ENCODE data around the gene PTH1R. TPM values are rescaled to one million over a fixed set of nuclear protein-coding genes. Genes with fewer than 3 reads are reported as not detected.

PTH1R gene
- total RNA-seq, 1 donor from 2014 or later = not detected

DNA sequence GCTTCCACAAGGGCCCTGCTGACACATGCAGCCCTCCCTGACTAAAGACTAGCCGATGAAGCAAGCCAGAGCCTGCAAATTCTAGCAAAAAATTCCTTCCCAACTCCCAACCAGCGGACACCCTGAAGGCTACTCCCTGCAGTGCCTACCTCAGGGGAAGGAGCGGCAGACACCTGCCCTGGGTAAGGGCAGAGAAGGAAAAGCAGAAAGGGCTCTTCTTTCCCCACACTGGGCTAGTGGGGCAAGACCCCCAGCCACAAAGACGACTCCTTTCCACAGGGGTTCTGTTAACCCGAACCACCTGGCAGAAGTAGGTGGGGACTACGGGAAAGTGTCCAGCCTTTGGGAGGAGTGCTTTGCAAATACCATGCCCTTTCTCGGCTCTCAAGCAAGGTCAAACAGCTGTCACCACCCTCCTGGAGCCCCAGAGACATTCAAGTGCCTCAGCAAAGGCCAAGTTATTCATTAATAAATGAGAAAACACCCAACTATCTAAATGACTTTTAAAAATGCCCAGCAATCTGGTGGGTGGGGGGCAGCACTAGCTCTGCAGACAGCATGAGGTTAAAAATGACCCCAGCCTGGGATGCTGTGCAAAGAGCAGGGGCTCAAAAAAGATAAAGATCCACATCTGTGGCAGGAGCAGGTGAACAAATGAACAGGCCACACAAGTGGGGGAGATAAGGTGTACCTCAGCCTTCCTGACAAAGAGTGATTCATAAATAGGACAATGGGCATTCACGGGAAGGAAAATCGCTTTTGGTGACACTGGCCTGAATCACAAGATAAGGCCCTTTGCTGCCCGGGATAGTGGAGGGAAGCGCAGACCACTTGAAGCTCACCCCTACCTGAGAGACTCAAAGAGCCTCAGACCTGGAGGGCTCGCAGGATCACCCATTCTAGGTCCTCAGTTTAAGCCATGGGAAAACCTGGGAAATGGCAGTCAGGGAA, 66.0 kb downstream of the PTH1R start:
- no peak for DNase-seq (ENCODE audit: low spot score)
- Mint-ChIP-seq H3K4me1 (ENCODE audit: low read depth) (peaks cover 78% of the 10 kb centered on the region), H3K36me3 (ENCODE audit: low read depth) (peaks cover 36% of the 10 kb centered on the region), H3K9me3 (no peaks in the 10 kb centered on the region), H3K27me3 (ENCODE audit: insufficient read depth) (no peaks in the 10 kb centered on the region), H3K27ac (peak overlapping the region; percentile 38), H3K4me3 (no peak overlapping the region)
- intact Hi-C loops (cut with micrococcal nuclease) = no loop called here

DNA sequence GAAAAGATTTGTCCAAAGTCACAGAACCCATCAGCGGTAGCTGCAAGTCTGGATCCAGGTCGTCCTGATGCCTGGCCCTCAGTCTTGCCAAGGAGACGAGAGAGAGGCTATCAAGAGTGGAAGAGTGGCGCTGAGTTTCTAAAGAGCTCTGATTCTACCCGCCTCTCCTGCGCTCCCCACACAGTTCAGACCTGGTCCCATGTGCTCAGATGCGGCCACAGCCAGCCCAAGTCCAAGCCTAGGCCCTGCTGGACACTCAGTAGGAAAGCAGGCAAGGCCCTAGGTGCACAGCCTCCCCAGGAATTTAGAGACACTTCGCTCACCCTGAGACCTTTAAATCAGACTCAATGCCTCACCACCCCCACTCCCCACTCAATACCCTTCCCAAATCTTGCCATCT, 66.7 kb downstream of the PTH1R start:
- Mint-ChIP-seq H3K4me1 (ENCODE audit: low read depth) (peaks cover 79% of the 10 kb centered on the region), H3K27ac (peak overlapping the region; percentile 81), H3K9me3 (no peaks in the 10 kb centered on the region), H3K36me3 (ENCODE audit: low read depth) (peaks cover 31% of the 10 kb centered on the region), H3K4me3 (no peak overlapping the region), H3K27me3 (ENCODE audit: insufficient read depth) (no peaks in the 10 kb centered on the region)
- intact Hi-C loops (cut with micrococcal nuclease) = no loop called here
- no peak for DNase-seq (ENCODE audit: low spot score)

DNA sequence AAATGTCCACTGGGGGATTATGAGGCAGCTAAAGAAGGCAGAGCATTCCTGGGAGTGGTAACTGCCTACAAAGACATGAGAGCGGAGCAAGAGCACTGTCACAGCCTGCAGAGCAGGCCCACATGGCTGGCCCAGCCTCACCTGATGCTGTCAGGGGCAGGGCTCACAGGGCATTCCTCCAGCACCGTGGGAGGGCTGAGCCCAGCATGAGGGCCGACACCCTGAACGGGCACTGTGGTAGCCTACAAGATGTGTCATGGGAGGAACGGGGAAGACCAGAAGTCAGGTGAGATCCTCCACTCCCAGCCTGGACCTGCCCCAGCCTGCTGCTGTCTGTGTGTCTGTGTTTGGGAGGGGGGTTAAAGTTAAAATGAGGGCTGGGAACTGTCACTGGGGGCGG, 68.9 kb downstream of the PTH1R start:
- Mint-ChIP-seq H3K9me3 (no peaks in the 10 kb centered on the region), H3K4me1 (ENCODE audit: low read depth) (peaks cover 81% of the 10 kb centered on the region), H3K36me3 (ENCODE audit: low read depth) (peaks cover 17% of the 10 kb centered on the region), H3K27ac (peak overlapping the region; percentile 61), H3K4me3 (peak overlapping the region; percentile 17), H3K27me3 (ENCODE audit: insufficient read depth) (no peaks in the 10 kb centered on the region)
- intact Hi-C loops (cut with micrococcal nuclease) = no loop called here
- no peak for DNase-seq (ENCODE audit: low spot score)

DNA sequence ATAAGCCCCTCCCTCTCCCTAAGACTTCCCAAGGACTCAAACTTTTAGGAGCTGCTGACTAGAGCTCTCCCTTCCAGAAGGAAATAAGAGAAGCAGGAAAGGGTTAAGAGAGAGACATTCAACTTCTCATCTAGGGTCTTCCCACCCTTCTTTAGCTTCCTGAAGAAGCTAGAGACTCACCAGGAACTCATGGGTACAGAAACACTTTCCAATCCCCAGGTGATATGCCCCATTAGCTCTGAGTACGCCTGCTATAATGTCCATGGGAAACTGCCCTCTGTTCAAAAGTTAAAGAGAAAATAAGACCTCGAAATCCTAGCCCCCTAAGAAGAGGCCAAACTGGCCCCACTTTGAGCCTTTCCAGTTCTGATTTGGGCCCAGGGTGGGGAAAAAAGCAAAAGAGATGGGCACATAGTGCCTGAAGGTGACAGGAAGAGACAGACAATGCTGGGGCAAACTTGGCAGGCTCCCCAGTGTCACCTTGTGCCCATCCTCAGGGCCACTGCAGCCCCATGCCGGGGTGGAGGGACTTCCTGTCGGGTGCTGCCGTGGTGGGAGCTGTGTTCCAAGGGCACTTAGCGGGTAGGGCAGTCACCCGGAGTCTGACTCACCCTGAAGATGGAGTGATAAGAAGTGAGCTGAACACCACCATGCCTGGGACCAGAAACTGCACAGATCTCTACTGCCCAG, 69.5 kb downstream of the PTH1R start:
- Mint-ChIP-seq H3K9me3 (no peaks in the 10 kb centered on the region), H3K36me3 (ENCODE audit: low read depth) (peaks cover 17% of the 10 kb centered on the region), H3K4me1 (ENCODE audit: low read depth) (peaks cover 84% of the 10 kb centered on the region), H3K27me3 (ENCODE audit: insufficient read depth) (no peaks in the 10 kb centered on the region), H3K4me3 (peak overlapping the region; percentile 53), H3K27ac (peak overlapping the region; percentile 79)
- intact Hi-C loops (cut with micrococcal nuclease) = no loop called here
- peak; percentile 49 for DNase-seq (ENCODE audit: low spot score)

DNA sequence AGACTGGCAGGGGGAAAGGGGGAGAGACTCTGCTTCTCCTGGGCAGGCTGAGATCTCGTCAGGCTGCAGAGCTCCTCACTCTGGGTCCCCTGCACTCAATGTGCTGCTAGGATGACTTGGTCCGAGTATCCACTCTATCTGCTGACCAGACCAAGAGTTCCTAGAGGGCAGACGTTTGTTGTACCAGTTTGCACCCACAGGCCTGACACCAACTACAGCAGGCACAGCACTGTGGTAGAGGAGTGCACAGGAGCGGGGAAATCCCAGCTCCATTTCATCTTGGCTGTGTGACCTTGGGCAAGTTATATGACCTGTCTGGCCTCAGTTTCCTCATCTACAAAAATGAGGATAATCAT, 70.0 kb downstream of the PTH1R start:
- intact Hi-C loops (cut with micrococcal nuclease) = no loop called here
- no peak for DNase-seq (ENCODE audit: low spot score)
- peaks cover 84% of the 10 kb centered on the region for H3K4me1 Mint-ChIP-seq (ENCODE audit: low read depth)
- H3K27me3 Mint-ChIP-seq (ENCODE audit: insufficient read depth) = no peaks in the 10 kb centered on the region
- peaks cover 17% of the 10 kb centered on the region for H3K36me3 Mint-ChIP-seq (ENCODE audit: low read depth)
- H3K27ac Mint-ChIP-seq = peak overlapping the region; percentile 79
- no peaks in the 10 kb centered on the region for H3K9me3 Mint-ChIP-seq
- peak overlapping the region; percentile 53 for H3K4me3 Mint-ChIP-seq

DNA sequence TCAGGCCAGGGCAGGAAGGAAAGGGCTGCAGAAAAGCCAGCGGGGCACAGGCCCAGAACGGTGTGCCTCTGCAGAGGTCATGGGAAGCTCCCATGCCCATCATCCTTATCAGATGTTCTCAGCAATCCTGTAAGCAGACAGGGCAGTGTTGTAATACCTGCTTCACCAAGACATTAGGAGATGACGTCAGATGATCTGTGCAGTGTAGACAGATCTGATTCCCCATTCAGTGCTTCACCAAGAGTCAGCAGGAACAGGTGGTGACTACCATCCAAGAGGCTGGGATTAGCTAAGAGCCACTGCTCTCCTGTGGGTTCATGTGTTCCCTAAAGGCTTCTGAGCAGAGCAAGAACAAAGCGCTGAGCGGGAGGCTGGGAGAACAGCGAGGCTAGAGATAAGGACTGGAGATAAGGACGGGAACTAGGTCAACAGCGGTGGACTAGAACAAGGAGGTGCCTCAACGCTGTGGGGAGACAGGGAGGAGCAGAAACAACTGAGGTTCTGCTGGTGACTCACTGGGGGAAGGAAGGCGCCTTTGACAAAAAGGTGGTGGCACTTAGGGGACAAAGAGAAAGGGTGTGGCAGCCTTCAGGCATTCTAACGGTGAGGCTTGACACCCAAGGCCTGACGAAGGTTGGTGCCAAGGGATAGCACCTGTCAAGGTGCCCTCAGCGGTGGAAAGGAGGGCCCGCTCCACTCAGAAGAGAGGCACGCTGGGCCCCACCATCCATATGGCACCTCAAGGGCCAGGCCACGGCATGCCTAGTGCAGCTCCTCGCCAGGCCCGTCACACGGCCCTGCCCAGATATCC, 70.7 kb downstream of the PTH1R start:
- intact Hi-C loops (cut with micrococcal nuclease) = loop anchor here (1.0 to 2.0 kb wide), 5 partner anchors 11 to 39 kb away; partner anchors contain the start of gene CCDC12
- Mint-ChIP-seq H3K9me3 (no peaks in the 10 kb centered on the region), H3K4me3 (peak overlapping the region; percentile 53), H3K27ac (peak overlapping the region; percentile 79), H3K4me1 (ENCODE audit: low read depth) (peaks cover 85% of the 10 kb centered on the region), H3K27me3 (ENCODE audit: insufficient read depth) (no peaks in the 10 kb centered on the region), H3K36me3 (ENCODE audit: low read depth) (peaks cover 17% of the 10 kb centered on the region)
- peak; percentile 57 for DNase-seq (ENCODE audit: low spot score)

DNA sequence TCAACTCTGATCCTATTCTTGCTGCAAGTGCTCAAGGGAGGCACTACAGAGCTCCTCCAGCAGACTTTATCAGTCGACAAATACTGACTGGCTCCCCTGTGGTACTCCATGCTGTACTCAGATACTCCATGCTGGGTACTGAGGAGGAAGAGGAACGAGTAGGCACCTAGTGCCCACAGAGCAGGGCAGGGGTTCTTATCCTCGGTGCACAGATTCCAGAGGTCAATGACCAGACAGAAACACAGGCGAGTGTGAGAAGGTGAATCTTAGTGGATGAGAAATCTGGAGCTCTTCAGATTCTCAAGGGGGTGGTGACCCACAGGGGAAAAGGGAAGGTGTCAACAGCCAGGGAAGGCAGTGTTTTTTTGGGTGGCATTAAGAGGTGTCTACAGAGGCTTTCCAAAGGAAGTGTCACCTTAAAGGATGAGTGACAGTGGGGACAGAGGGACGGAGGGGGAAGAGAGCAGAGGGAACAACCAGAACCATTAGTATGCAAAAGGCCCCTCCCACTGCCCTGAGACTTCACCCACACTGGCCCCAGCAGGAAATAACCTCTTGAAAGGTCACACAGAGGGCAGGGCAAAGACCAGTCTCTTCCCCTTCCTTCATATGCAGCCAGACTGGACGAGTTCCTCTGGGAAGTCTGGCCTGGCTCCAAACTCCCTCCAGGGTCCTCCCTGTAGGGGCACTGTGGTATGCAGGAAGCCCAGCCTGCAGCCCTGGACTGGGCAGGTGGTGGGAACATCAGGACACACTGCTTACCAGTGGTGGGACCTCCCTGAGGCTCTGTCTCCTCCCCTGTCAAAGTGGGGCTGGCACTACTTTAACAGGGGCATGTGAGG, 71.5 kb downstream of the PTH1R start:
- Mint-ChIP-seq H3K9me3 (no peaks in the 10 kb centered on the region), H3K27ac (peak overlapping the region; percentile 79), H3K36me3 (ENCODE audit: low read depth) (peaks cover 19% of the 10 kb centered on the region), H3K27me3 (ENCODE audit: insufficient read depth) (no peaks in the 10 kb centered on the region), H3K4me3 (peak overlapping the region; percentile 40), H3K4me1 (ENCODE audit: low read depth) (peaks cover 93% of the 10 kb centered on the region)
- no peak for DNase-seq (ENCODE audit: low spot score)
- intact Hi-C loops (cut with micrococcal nuclease) = loop anchor here (1.0 to 2.0 kb wide), 5 partner anchors 10 to 38 kb away; partner anchors contain the start of gene CCDC12

DNA sequence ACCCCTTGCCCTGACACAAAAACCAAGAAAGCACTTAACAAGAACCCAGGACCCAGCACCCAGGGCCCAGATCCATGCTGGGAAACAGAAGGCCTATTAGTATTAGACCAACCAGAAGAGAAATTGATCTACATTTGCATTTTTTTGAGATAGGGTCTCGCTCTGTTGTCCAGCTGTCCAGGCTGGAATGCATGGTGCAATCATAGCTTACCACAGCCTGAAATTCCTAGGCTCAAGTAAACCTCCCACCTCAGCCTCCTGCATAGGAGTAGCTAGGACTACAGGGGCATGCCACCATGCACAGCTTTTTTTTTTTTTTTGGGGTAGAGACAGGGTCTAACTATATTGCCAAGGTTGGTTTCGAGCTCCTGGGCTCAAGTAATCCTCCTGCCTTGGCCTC, 72.7 kb downstream of the PTH1R start:
- Mint-ChIP-seq H3K4me1 (ENCODE audit: low read depth) (peaks cover 93% of the 10 kb centered on the region), H3K4me3 (peak overlapping the region; percentile 23), H3K27me3 (ENCODE audit: insufficient read depth) (no peaks in the 10 kb centered on the region), H3K36me3 (ENCODE audit: low read depth) (peaks cover 18% of the 10 kb centered on the region), H3K27ac (peak overlapping the region; percentile 75), H3K9me3 (no peaks in the 10 kb centered on the region)
- DNase-seq (ENCODE audit: low spot score) = no peak
- intact Hi-C loops (cut with micrococcal nuclease) = no loop called here

DNA sequence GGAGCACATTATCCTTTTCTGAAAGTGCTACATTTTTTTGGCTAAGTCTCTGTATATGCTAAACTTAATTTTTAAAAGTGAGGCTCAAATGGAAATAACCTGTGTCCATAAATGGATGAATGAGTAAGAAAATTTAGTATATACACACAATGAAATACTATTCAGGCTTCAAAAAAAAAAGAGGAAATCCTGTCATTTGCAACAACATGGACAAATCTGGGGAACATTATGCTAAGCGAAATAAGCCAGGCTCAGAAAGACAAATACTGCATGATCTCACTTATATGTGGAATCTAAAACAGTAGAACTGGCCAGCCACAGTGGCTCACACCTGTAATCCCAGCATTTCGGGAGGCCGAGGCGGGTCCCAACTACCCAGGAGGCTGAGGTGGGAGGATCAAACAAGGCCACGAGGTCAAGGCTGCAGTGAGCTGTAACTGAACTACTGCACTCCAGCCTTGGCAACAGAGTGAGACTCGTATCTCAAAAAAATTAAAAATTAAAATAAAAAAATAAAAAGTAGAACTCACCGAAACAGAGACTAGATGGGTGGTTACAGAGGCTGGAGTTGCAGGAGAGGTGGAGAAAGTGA, 73.2 kb downstream of the PTH1R start:
- Mint-ChIP-seq H3K4me1 (ENCODE audit: low read depth) (peaks cover 93% of the 10 kb centered on the region), H3K9me3 (no peaks in the 10 kb centered on the region), H3K36me3 (ENCODE audit: low read depth) (peaks cover 13% of the 10 kb centered on the region), H3K4me3 (no peak overlapping the region), H3K27me3 (ENCODE audit: insufficient read depth) (no peaks in the 10 kb centered on the region), H3K27ac (no peak overlapping the region)
- DNase-seq (ENCODE audit: low spot score) = no peak
- intact Hi-C loops (cut with micrococcal nuclease) = no loop called here

DNA sequence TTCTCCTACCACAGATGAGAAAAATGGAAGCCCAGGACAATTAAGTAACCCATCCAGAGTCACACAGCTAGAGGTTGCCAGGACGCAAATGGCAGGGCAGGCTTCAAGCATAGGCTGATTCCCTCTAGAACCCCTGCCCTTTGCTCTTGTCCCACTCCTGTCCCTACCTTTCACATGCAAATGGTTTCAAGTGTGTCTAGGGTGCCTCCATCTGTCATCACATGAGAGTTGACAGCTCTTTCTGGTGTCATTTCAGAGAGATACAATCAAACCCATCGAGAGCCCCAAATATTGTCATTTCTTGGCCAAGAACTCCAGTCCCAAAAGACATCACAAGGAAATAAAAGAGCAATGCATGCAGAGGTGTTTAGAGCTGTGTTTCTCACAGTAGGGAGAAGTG, 75.3 kb downstream of the PTH1R start:
- Mint-ChIP-seq H3K4me3 (peak overlapping the region; percentile 4), H3K27me3 (ENCODE audit: insufficient read depth) (no peaks in the 10 kb centered on the region), H3K9me3 (no peaks in the 10 kb centered on the region), H3K4me1 (ENCODE audit: low read depth) (peaks cover 78% of the 10 kb centered on the region), H3K36me3 (ENCODE audit: low read depth) (peaks cover 4% of the 10 kb centered on the region), H3K27ac (peak overlapping the region; percentile 36)
- intact Hi-C loops (cut with micrococcal nuclease) = no loop called here
- no peak for DNase-seq (ENCODE audit: low spot score)

All from activated T-helper 1 cell treated with anti-CD3 and anti-CD28 coated beads, Interleukin-12 subunit alpha, Interleukin-12 subunit beta, Interleukin-2, Interleukin-4 antibody, amounts not matched to agents 30 ng/mL and 10 ng/mL and 1 ng/mL, durations not matched to agents 14 hours and 24 hours and 36 hours (primary cell).